HG03175 (cell line): ENCODE results near the gene KLC1.
A peak's percentile ranks its signal among the peaks of the same experiment; 100 is the strongest.

Experiments
- ATAC-seq: cut with Tn5 transposase; IDR thresholded peaks from one replicate; pipeline ENCODE4 v1.9.1; 2021; ENCODE audit warnings: mild to moderate bottlenecking, moderate library complexity; ENCODE audit not compliant: unreplicated experiment

The KLC1 gene

GRCh38 chr14:103688906-103689902 is 60.2 kb downstream of the KLC1 start:
- ATAC-seq, result peak; percentile 74

GRCh38 chr14:103690332-103690731 is 61.3 kb downstream of the KLC1 start:
- ATAC-seq, result no peak

GRCh38 chr14:103691655-103692054 is 62.6 kb downstream of the KLC1 start:
- peak; percentile 41 for ATAC-seq

- ATAC-seq, result no peak
These were observed 63.1 kb downstream of the KLC1 start for GRCh38 chr14:103692159-103692558.

GRCh38 chr14:103692871-103693270 is 63.9 kb downstream of the KLC1 start:
- ATAC-seq, result no peak

GRCh38 chr14:103693515-103693914 is 64.5 kb downstream of the KLC1 start:
- no peak for ATAC-seq

GRCh38 chr14:103694572-103695026 is 65.6 kb downstream of the KLC1 start:
- no peak for ATAC-seq

- ATAC-seq, result no peak
These were observed 66.5 kb downstream of the KLC1 start for GRCh38 chr14:103695296-103696069.

GRCh38 chr14:103696070-103696402 is 67.0 kb downstream of the KLC1 start:
- ATAC-seq, result no peak

GRCh38 chr14:103696466-103697071 is 67.6 kb downstream of the KLC1 start:
- no peak for ATAC-seq

- no peak for ATAC-seq
These were observed 68.2 kb downstream of the KLC1 start for GRCh38 chr14:103697206-103697602.

GRCh38 chr14:103697603-103698379 is 68.8 kb downstream of the KLC1 start:
- ATAC-seq, result no peak

- ATAC-seq, result no peak
These were observed 69.6 kb downstream of the KLC1 start for GRCh38 chr14:103698380-103699260.

GRCh38 chr14:103699261-103699661 is 70.2 kb downstream of the KLC1 start:
- no peak for ATAC-seq

GRCh38 chr14:103699901-103700752 is 71.1 kb downstream of the KLC1 start:
- ATAC-seq, result no peak

- no peak for ATAC-seq
These were observed 71.9 kb downstream of the KLC1 start for GRCh38 chr14:103700753-103701490.

- ATAC-seq, result no peak
These were observed 73.1 kb downstream of the KLC1 start for GRCh38 chr14:103702095-103702494.
